K562 (cell line): ENCODE results near the gene ETS2. TPM values are rescaled to one million over a fixed set of nuclear protein-coding genes. Genes with fewer than 3 reads are reported as not detected.

Experiments used
- ARID1B ChIP-seq: fragments of 450-650 bp; IDR thresholded peaks from 2 replicates; pipeline ENCODE4 v1.6.1; 2016; ENCODE audit warnings: antibody characterized with exemption, mild to moderate bottlenecking, inconsistent platforms
- DACH1 ChIP-seq: fragments of 450-650 bp; IDR thresholded peaks from 2 replicates; pipeline ENCODE4 v1.6.1; 2018; ENCODE audit not compliant: partially characterized antibody
- FOXK1 ChIP-seq: sonication (generic); formaldehyde crosslinking; IDR thresholded peaks from 2 replicates; pipeline ENCODE4 v1.8.0; 2022; ENCODE audit warnings: missing genetic modification reagents, mild to moderate bottlenecking, borderline replicate concordance
- HDAC3 ChIP-seq: fragments of 450-650 bp; IDR thresholded peaks from 2 replicates; pipeline ENCODE4 v1.6.1; 2018; ENCODE audit warnings: borderline replicate concordance, mild to moderate bottlenecking, moderate library complexity; ENCODE audit not compliant: partially characterized antibody
- HMG20B ChIP-seq: fragments of 250-450 bp; sonication (Bioruptor Pico); IDR thresholded peaks from 2 replicates; pipeline ENCODE4 v1.5.0; 2021; ENCODE audit warnings: mild to moderate bottlenecking
- KDM5B ChIP-seq: fragments of 200-600 bp; sonication (generic); IDR thresholded peaks from 2 replicates; pipeline ENCODE4 v1.6.1; 2012; ENCODE audit warnings: low read depth, mild to moderate bottlenecking, moderate library complexity, low read length, control low read depth, inconsistent platforms; ENCODE audit not compliant: insufficient replicate concordance
- NBN ChIP-seq: fragments of 450-650 bp; IDR thresholded peaks from 2 replicates; pipeline ENCODE4 v1.6.1; 2016; ENCODE audit warnings: low read depth, mild to moderate bottlenecking
- PCBP2 ChIP-seq: fragments of 200-400 bp; formaldehyde crosslinking; IDR thresholded peaks from 2 replicates; pipeline ENCODE4 v1.6.1; 2018; ENCODE audit warnings: low read length, low read depth, mild to moderate bottlenecking, moderate library complexity; ENCODE audit not compliant: poor library complexity, severe bottlenecking
- RAD21 ChIP-seq, 2 experiments: fragments of 250-450 bp in 1 of 2; fragments of 450-650 bp in 1 of 2; sonication (Bioruptor Pico) in 1 of 2; formaldehyde crosslinking in 1 of 2; IDR thresholded peaks in 1 of 2; conservative IDR thresholded peaks in 1 of 2; 2 replicates each; pipeline versions ENCODE4 v1.4.0 to v1.8.0; 2020 to 2022; ENCODE audit warnings: mild to moderate bottlenecking in 2 of 2, moderate library complexity in 1 of 2
- RBM14 ChIP-seq: fragments of 200-400 bp; formaldehyde crosslinking; IDR thresholded peaks from 2 replicates; pipeline ENCODE4 v1.6.1; 2018; ENCODE audit warnings: low read depth, mild to moderate bottlenecking, low read length, moderate library complexity, borderline replicate concordance; ENCODE audit not compliant: insufficient read depth
- SAFB ChIP-seq: fragments of 200-400 bp; formaldehyde crosslinking; IDR thresholded peaks from 2 replicates; pipeline ENCODE4 v1.6.1; 2017; ENCODE audit warnings: low read depth, low read length, borderline replicate concordance
- SIRT6 ChIP-seq: IDR thresholded peaks from one replicate; pipeline ENCODE4 v1.6.1; 2012; ENCODE audit warnings: low read depth, mild to moderate bottlenecking, control low read depth, inconsistent platforms, low read length, moderate library complexity
- SOX6 ChIP-seq: fragments of 450-650 bp; IDR thresholded peaks from 2 replicates; pipeline ENCODE4 v1.6.1; 2014; ENCODE audit warnings: mild to moderate bottlenecking
- TBP ChIP-seq: optimal IDR thresholded peaks from 2 replicates; pipeline ENCODE3; 2011; ENCODE audit warnings: low read depth, low read length, improper control_type of control experiment
- ZNF175 ChIP-seq: fragments of 200-800 bp; sonication (Bioruptor generic); IDR thresholded peaks from 2 replicates; pipeline ENCODE4 v1.6.1; 2016; ENCODE audit warnings: low read depth, mild to moderate bottlenecking, missing genetic modification characterization, missing compliant biosample characterization
- ZNF717 ChIP-seq: fragments of 250-450 bp; sonication (Bioruptor Pico); IDR thresholded peaks from 2 replicates; pipeline ENCODE4 v1.5.0; 2021
- polyA plus RNA-seq, 8 experiments: library from polyadenylated mRNA; depleted of rRNA in 4 of 8; stranded (reverse) in 5 of 8; unstranded in 3 of 8; fragments of >200 nt; fragmentation: Nextera tagmentation in 2 of 8; fragmentation: Illumina TruSeq in 1 of 8; extraction: Ambion mirVana in 2 of 8; extraction: Trizol in 1 of 8; gene quantifications; 2 replicates each; pipeline versions ENCODE4 v1.2.1 to v1.2.3, GENCODE V29; 2011 to 2014; ENCODE audit warnings: inconsistent platforms in 1 of 8, missing spikeins in 1 of 8
- total RNA-seq, 7 experiments: library from RNA; depleted of rRNA in 6 of 7; stranded (reverse); fragments of >200 nt in 6 of 7; fragmentation: Illumina TruSeq in 2 of 7; extraction: Trizol in 2 of 7; gene quantifications; 2 replicates each; pipeline versions ENCODE4 v1.2.1 to v1.2.3, GENCODE V29; 2011 to 2021; ENCODE audit warnings: low replicate concordance in 1 of 7
- TF ChIP-seq, protein P1 (sequence below): fragments of 200-800 bp; sonication (Bioruptor generic); IDR thresholded peaks from 2 replicates; pipeline ENCODE4 v1.6.1; 2017; ENCODE audit warnings: missing genetic modification characterization, missing compliant biosample characterization
- TF ChIP-seq, protein P2 (sequence below), 2 experiments: fragments of 450-650 bp in 1 of 2; sonication (generic) in 1 of 2; formaldehyde crosslinking; conservative IDR thresholded peaks; 2 replicates each; pipeline versions ENCODE4 v1.4.0 to v1.8.1; 2020 to 2022; ENCODE audit warnings: mild to moderate bottlenecking in 1 of 2, missing genetic modification reagents in 1 of 2
- TF ChIP-seq, protein P3 (sequence below): sonication (generic); formaldehyde crosslinking; IDR thresholded peaks from 2 replicates; pipeline ENCODE4 v1.8.0; 2022; ENCODE audit warnings: mild to moderate bottlenecking, missing genetic modification reagents
- TF ChIP-seq, protein P4 (sequence below): fragments of 450-650 bp; IDR thresholded peaks from 2 replicates; pipeline ENCODE4 v1.6.1; 2018; ENCODE audit not compliant: partially characterized antibody

ETS2 gene
- total and polyA plus RNA-seq, 9 of the 15 experiments (the other 6 are each of a cell fraction or from before 2014, with no cell fraction given) = 1.7 to 24.4 (median 12.2) TPM

DNA sequence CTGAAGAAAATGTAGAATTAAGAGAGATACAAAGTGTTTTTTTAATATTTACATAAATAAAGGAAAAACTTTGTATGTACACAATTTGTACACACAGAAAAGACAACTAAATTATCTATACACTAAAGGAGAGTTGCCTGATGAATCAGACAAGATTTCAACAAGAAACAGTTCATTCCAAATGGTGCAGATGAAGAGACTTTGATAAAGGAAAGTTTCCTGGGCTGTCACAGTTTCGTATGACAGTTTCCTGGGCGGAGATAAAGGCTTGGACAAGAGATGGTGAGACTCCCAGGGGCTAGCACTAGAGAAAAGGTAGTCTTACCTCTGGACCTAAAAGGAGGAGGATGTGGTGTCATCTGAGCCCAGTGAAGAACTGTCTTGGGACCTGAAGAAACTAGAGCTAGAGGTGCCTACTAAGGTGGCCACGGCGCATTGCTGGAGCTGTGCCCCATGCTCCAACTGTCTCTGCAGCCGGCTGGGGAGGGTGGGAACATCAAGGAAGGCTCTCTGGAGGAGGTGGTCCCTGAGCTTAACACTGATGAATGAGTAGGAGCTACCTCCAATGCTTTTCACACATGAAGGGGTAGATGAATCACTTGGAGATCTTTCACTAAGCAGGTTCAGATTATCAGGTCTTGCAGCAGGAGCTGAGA, 32.2 kb downstream of the ETS2 start (continued):
- no peak for TF ChIP-seq HDAC3
- no peak for TF ChIP-seq HMG20B (CRISPR knock-in tag)
- TF ChIP-seq, protein P1, sequence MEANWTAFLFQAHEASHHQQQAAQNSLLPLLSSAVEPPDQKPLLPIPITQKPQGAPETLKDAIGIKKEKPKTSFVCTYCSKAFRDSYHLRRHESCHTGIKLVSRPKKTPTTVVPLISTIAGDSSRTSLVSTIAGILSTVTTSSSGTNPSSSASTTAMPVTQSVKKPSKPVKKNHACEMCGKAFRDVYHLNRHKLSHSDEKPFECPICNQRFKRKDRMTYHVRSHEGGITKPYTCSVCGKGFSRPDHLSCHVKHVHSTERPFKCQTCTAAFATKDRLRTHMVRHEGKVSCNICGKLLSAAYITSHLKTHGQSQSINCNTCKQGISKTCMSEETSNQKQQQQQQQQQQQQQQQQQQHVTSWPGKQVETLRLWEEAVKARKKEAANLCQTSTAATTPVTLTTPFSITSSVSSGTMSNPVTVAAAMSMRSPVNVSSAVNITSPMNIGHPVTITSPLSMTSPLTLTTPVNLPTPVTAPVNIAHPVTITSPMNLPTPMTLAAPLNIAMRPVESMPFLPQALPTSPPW (CRISPR knock-in tag) = no peak
- no peak for TF ChIP-seq FOXK1 (CRISPR knock-in tag)
- TF ChIP-seq, protein P2, sequence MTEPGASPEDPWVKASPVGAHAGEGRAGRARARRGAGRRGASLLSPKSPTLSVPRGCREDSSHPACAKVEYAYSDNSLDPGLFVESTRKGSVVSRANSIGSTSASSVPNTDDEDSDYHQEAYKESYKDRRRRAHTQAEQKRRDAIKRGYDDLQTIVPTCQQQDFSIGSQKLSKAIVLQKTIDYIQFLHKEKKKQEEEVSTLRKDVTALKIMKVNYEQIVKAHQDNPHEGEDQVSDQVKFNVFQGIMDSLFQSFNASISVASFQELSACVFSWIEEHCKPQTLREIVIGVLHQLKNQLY (CRISPR knock-in tag; conservative IDR thresholded peaks at IDR 0.05) = no peak
- TF ChIP-seq TBP = no peak
- TF ChIP-seq ARID1B = peak; percentile 45; the same call in 1 of the 2 replicates
- 0 out of 2 replicates have a peak, but pooled peaks have one; percentile 15 for TF ChIP-seq SOX6
- no peak for TF ChIP-seq ZNF717 (CRISPR knock-in tag)
- no peak for TF ChIP-seq RBM14
- TF ChIP-seq KDM5B = no peak
- TF ChIP-seq, protein P3, sequence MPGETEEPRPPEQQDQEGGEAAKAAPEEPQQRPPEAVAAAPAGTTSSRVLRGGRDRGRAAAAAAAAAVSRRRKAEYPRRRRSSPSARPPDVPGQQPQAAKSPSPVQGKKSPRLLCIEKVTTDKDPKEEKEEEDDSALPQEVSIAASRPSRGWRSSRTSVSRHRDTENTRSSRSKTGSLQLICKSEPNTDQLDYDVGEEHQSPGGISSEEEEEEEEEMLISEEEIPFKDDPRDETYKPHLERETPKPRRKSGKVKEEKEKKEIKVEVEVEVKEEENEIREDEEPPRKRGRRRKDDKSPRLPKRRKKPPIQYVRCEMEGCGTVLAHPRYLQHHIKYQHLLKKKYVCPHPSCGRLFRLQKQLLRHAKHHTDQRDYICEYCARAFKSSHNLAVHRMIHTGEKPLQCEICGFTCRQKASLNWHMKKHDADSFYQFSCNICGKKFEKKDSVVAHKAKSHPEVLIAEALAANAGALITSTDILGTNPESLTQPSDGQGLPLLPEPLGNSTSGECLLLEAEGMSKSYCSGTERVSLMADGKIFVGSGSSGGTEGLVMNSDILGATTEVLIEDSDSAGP (CRISPR knock-in tag) = no peak
- TF ChIP-seq, protein P4, sequence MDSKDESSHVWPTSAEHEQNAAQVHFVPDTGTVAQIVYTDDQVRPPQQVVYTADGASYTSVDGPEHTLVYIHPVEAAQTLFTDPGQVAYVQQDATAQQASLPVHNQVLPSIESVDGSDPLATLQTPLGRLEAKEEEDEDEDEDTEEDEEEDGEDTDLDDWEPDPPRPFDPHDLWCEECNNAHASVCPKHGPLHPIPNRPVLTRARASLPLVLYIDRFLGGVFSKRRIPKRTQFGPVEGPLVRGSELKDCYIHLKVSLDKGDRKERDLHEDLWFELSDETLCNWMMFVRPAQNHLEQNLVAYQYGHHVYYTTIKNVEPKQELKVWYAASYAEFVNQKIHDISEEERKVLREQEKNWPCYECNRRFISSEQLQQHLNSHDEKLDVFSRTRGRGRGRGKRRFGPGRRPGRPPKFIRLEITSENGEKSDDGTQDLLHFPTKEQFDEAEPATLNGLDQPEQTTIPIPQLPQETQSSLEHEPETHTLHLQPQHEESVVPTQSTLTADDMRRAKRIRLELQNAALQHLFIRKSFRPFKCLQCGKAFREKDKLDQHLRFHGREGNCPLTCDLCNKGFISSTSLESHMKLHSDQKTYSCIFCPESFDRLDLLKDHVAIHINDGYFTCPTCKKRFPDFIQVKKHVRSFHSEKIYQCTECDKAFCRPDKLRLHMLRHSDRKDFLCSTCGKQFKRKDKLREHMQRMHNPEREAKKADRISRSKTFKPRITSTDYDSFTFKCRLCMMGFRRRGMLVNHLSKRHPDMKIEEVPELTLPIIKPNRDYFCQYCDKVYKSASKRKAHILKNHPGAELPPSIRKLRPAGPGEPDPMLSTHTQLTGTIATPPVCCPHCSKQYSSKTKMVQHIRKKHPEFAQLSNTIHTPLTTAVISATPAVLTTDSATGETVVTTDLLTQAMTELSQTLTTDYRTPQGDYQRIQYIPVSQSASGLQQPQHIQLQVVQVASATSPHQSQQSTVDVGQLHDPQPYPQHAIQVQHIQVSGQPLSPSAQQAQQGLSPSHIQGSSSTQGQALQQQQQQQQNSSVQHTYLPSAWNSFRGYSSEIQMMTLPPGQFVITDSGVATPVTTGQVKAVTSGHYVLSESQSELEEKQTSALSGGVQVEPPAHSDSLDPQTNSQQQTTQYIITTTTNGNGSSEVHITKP = no peak
- TF ChIP-seq DACH1 = no peak
- 0 out of 2 replicates have a peak, but pooled peaks have one; percentile 26 for TF ChIP-seq NBN
- no peak for TF ChIP-seq RAD21 (CRISPR knock-in tag; conservative IDR thresholded peaks at IDR 0.05 in 1 of 2, IDR thresholded peaks at IDR 0.05 in 1 of 2)
- TF ChIP-seq PCBP2 = no peak
- no peak for TF ChIP-seq ZNF175
- TF ChIP-seq SAFB = no peak
- no peak for TF ChIP-seq SIRT6
